ENCODE measurements around the gene ISCA1.

Gene ISCA1

DNA sequence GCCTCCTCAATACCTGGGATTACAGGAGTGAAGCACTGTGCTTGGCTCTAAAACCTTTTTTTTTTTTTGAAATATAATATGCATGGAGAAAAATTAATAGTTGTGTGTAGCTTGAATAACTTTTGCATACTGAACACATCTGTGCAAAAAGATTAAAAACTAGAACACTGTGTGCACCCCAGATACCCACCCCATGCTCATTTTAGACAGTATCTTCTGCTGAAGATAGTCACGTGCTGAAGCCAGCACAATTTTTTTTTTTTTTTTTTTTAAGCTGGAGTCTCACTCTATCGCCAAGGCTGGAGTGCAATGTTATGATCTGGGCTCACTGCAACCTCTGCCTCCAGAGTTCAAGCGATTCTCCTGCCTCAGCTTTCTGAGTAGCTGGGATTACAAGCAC lies 62.7 kb downstream of the ISCA1 start:
- no peak for DNase-seq

DNA sequence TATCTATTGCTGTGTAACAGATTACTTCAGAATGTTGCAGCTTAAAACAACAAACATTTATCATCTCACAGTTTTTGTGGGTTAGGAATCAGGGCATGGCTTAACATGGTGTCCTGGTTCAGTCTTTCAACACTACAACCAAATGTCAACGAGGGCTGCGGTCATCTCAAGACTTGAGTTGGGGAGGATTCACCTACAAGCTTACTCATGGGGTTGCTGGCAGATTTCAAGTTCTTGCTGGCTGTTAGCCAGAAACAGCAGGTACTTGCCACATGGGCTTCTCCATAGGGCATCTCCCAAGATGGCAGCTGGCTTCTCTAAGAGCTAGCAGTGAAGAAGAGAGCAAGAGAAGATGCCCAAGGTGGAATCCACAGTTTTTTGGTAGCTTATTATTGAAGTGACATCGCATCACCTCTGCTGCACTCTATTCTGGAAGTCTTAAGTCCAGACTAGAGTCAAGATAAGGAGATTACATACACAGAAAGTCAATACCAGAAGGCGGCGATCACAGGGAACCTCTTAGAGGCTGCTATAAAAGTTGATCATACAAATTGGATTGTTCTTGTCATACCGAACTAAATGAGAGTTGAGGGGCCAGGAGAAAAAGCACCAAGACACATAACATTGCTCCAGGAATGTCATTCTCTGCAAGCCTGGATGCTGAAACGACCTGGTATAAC lies 65.1 kb downstream of the ISCA1 start:
- DNase-seq: no peak

All from islet precursor cell (in vitro differentiated cells).